GM21529 (cell line): Measurements from ENCODE around the gene RDH13.
"Not testable (repeated sequence)": the region's sequence is repeated elsewhere in the genome, so short reads cannot be mapped to it uniquely, and the experiment has no call there.

Experiments
- ATAC-seq: cut with Tn5 transposase; IDR thresholded peaks from one replicate; pipeline ENCODE4 v1.9.1; 2021; ENCODE audit not compliant: unreplicated experiment

Gene RDH13

DNA sequence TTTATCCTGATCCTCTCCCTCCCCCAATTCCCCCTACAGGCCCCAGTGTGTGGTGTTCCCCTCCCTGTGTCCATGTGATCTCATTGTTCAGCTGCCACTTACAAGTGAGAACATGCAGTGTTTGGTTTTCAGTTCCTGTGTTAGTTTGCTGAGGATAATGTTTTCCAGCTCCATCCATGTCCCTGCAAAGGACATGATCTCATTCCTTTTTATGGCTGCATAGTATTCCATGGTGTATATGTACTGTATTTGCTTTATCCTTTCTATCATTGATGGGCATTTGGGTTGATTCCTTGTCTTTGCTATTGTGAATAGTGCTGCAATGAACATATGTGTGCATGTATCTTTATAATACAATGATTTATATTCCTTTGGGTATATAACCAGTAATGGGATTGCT lies 42.6 kb downstream of the RDH13 start:
- ATAC-seq = not testable (repeated sequence)

DNA sequence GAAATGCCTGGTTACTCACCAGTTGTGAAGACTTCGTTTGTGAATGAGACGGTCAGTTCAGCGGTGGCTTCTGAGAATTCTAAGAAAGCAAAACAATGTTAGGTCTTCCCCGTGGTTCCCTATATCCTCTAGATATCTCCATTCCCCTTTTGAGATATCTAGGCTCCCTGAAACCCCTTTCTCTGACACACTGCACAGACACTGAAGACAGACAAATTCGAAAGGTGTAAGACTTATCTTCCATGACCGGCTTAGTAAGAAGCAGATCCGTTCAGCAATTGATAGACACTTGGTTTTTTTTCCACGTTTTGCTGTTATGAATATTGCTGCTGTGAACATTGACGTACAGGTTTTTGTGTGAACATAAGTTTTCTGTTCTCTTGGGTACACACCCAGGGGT lies 44.3 kb downstream of the RDH13 start:
- no peak for ATAC-seq

DNA sequence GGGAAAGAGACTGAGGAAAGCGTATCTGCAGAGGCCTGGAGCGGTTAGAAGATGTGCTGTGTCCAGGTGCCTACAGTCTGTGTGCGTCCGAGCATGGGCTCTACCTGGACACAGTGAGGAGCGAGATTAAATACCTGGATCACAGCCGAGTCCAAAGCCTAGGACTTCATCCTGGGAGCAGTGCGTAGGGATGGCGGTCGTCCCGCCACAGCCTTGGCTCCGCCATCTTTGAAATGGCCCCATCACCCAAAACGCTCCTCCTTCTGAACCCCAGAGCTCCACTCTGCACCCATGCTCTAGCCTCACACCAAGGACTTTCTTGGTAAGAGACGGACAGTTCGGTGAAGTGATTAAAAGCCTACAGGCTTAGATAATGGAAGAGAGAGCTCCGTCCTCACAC lies 44.7 kb downstream of the RDH13 start:
- no peak for ATAC-seq

- ATAC-seq = no peak
These were observed 46.9 kb downstream of the RDH13 start for GRCh38 chr19:55016017-55016416.

DNA sequence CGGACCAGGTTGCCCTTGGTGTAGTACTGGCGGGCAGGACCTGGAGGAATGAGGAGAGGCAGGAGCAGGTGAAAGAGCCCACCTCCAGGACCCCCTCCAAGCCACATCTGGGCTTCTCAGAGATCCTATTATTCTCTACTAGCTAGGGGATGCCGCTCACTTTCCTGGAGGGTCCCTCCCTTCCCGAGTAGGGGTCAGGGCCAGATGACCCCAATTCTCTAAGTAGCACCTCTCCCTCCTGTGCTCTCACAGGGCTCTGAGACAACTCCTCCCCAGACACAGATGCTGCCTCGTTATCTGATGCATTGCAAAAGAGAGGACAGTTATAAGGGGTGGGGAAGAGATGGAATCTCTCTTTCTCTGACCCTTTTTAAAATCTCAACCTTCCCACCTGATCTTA lies 47.8 kb downstream of the RDH13 start:
- no peak for ATAC-seq

- ATAC-seq = no peak
These were observed 48.2 kb downstream of the RDH13 start for GRCh38 chr19:55014714-55015113.

DNA sequence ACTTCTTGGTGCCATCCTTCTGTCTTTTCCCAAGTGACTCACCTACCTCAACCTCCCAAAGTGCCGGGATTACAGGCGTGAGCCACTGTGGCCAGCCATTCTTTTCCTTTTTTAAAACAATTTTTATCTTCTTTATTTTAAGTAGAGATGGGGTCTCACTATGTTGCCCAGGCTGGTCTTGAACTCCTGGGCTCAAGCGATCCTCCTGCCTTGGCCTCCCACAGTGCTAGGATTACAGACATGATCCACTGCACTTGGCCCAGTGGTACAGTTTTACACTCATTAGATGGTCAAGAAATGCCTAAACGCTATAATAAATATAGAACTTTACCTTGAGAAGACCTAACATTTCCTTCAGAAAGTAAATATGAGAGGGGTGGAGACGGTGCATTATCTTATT lies 49.4 kb downstream of the RDH13 start:
- ATAC-seq = no peak

DNA sequence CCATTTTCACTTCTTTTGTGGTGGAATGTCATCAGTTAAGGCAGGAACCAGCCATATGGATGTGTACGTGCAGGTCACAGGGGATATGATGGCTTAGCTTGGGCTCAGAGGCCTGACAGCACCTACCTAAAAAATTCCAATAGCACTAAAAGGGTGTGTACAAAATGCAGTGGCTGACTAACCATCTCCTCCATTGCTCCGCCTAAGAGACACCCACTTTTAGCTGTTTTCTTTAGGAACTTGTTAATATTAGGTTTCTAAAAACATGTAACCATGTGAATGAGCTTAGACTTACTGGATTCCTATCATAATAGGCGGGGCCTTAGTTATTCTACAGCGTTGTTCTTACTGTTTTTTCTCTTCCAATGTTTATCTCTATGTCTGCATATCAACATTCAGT lies 50.6 kb downstream of the RDH13 start:
- no peak for ATAC-seq

DNA sequence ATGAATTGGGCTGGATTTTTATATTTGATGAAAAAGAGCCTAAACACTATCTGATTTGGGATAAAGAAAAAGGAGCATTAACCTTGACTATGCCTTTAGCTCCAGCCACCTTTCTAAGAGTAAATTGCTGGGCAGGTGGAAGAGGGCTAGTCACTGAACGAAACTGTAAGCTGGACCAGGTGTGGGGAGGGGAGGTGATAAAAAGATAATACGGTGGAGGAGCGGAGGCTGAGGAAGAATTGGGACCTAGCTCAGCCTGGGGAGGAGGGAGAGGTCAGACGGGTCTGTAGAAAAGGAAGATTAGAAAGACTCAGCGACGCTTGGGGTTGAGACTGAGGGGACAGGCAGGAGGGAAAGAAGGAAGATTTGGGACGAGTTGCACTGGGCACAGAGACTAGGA lies 52.4 kb downstream of the RDH13 start:
- not testable (repeated sequence) for ATAC-seq

GRCh38 chr19:55008781-55009180 lies 54.2 kb downstream of the RDH13 start:
- not testable (repeated sequence) for ATAC-seq

- ATAC-seq = not testable (repeated sequence)
These were observed 54.8 kb downstream of the RDH13 start for GRCh38 chr19:55008189-55008588.

GRCh38 chr19:55007537-55007936 lies 55.4 kb downstream of the RDH13 start:
- not testable (repeated sequence) for ATAC-seq

DNA sequence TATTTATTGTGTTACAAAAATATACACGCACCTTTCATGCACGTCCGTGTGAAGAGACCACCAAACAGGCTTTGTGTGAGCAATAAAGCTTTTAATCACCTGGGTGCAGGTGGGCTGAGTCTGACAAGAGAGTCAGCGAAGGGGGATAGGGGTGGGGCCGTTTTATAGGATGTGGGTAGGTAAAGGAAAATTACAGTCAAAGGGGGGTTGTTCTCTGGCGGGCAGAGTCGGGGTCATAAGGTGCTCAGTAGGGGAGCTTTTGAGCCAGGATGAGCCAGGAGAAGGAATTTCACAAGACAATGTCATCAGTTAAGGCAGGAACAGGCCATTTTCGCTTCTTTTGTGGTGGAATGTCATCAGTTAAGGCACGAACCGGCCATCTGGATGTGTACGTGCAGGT lies 56.2 kb downstream of the RDH13 start:
- ATAC-seq = not testable (repeated sequence)

- peak; percentile 66 for ATAC-seq
These were observed 57.1 kb downstream of the RDH13 start for GRCh38 chr19:55005684-55006488.

- ATAC-seq = no peak
These were observed 62.2 kb downstream of the RDH13 start for GRCh38 chr19:55000761-55001160.

- not testable (repeated sequence) for ATAC-seq
These were observed 64.2 kb downstream of the RDH13 start for GRCh38 chr19:54998751-54999239.

- ATAC-seq = no peak
These were observed 67.4 kb downstream of the RDH13 start for GRCh38 chr19:54995561-54995960.
